Neural cell (in vitro differentiated cells): Measurements from ENCODE around the gene SPINT1. TPM values are rescaled to one million over a fixed set of nuclear protein-coding genes. Genes with fewer than 3 reads are reported as not detected.

Experiments
- H2AFZ ChIP-seq: fragments of 200-600, 300-800 bp; sonication (generic), shearing (Covaris generic); 2 replicates; pipeline ENCODE4 v1.6.0; 2014; ENCODE audit warnings: low read depth, mild to moderate bottlenecking, antibody characterized with exemption, low read length, moderate library complexity
- H3F3A ChIP-seq: fragments of 200-600 bp; shearing (Covaris generic); 2 replicates; pipeline ENCODE4 v1.6.1; 2016; ENCODE audit warnings: mild to moderate bottlenecking, moderate library complexity, mixed read lengths, antibody characterized with exemption, low read length; ENCODE audit not compliant: insufficient read depth, poor library complexity, severe bottlenecking
- H3K27ac ChIP-seq: fragments of 200-600, 300-800 bp; sonication (generic), shearing (Covaris generic); 2 replicates; pipeline ENCODE4 v1.5.1; 2014; ENCODE audit warnings: mild to moderate bottlenecking, low read length, moderate library complexity
- H3K27me3 ChIP-seq: fragments of 300-800, 200-600 bp; sonication (generic), shearing (Covaris generic); 2 replicates; pipeline ENCODE4 v1.6.0; 2014; ENCODE audit warnings: mild to moderate bottlenecking, low read depth, low read length, moderate library complexity; ENCODE audit not compliant: insufficient read depth
- H3K36me3 ChIP-seq: fragments of 300-800, 200-600 bp; sonication (generic), shearing (Covaris generic); 2 replicates; pipeline ENCODE4 v1.5.1; 2014; ENCODE audit warnings: mild to moderate bottlenecking, antibody characterized with exemption, low read length, moderate library complexity; ENCODE audit not compliant: insufficient read depth
- H3K4me2 ChIP-seq: fragments of 300-800, 200-600 bp; sonication (generic), shearing (Covaris generic); 2 replicates; pipeline ENCODE4 v1.6.0; 2014; ENCODE audit warnings: mild to moderate bottlenecking, low read length
- H3K4me3 ChIP-seq: fragments of 300-800, 200-600 bp; sonication (generic), shearing (Covaris generic); 2 replicates; pipeline ENCODE4 v1.5.1; 2014; ENCODE audit warnings: mild to moderate bottlenecking, low read length, moderate library complexity
- H3K79me2 ChIP-seq: fragments of 200-600 bp; shearing (Covaris generic); replicated peaks from 2 replicates; pipeline ENCODE4 v1.6.0; 2014; ENCODE audit warnings: mild to moderate bottlenecking, low read length, moderate library complexity; ENCODE audit not compliant: insufficient read depth
- H3K9ac ChIP-seq: fragments of 300-800, 200-600 bp; sonication (generic), shearing (Covaris generic); 2 replicates; pipeline ENCODE4 v1.6.1; 2016; ENCODE audit warnings: mild to moderate bottlenecking, low read length, mixed read lengths
- H3K9me2 ChIP-seq: fragments of 200-600 bp; shearing (Covaris generic); 2 replicates; pipeline ENCODE4 v1.6.1; 2016; ENCODE audit warnings: mild to moderate bottlenecking, low read length, mixed read lengths; ENCODE audit not compliant: insufficient read depth
- H3K9me3 ChIP-seq: fragments of 200-600, 300-800 bp; sonication (generic), shearing (Covaris generic); 2 replicates; pipeline ENCODE4 v1.6.1; 2016; ENCODE audit warnings: mild to moderate bottlenecking, mixed run types, low read length, moderate library complexity, mixed read lengths
- H4K20me1 ChIP-seq: fragments of 200-600 bp; shearing (Covaris generic); 2 replicates; pipeline ENCODE4 v1.6.1; 2016; ENCODE audit warnings: mild to moderate bottlenecking, mixed run types; ENCODE audit not compliant: insufficient read depth
- CTCF ChIP-seq: fragments of 450-650 bp; IDR thresholded peaks from 2 replicates; pipeline ENCODE4 v1.5.1; 2014; ENCODE audit warnings: antibody characterized with exemption, mild to moderate bottlenecking, moderate library complexity; ENCODE audit not compliant: poor library complexity, severe bottlenecking
- EP300 ChIP-seq: fragments of 450-650 bp; conservative IDR thresholded peaks from 2 replicates; pipeline ENCODE4 v1.6.1; 2014; ENCODE audit warnings: antibody characterized with exemption, mild to moderate bottlenecking, moderate library complexity; ENCODE audit not compliant: poor library complexity, severe bottlenecking
- EZH2 ChIP-seq: fragments of 200-600, 300-800 bp; shearing (Covaris generic), sonication (generic); IDR thresholded peaks from 2 replicates; pipeline ENCODE4 v1.6.1; 2014; ENCODE audit warnings: antibody characterized with exemption, low read length, borderline replicate concordance, mild to moderate bottlenecking; ENCODE audit not compliant: insufficient read depth, poor library complexity, severe bottlenecking
- MXI1 ChIP-seq: fragments of 450-650 bp; conservative IDR thresholded peaks from 2 replicates; pipeline ENCODE4 v1.6.1; 2014; ENCODE audit warnings: antibody characterized with exemption, mild to moderate bottlenecking; ENCODE audit not compliant: poor library complexity, severe bottlenecking
- POLR2AphosphoS5 ChIP-seq: IDR thresholded peaks from 2 replicates; pipeline ENCODE4 v1.6.1; 2012
- RAD21 ChIP-seq: fragments of 450-650 bp; conservative IDR thresholded peaks from 2 replicates; pipeline ENCODE4 v1.6.1; 2014; ENCODE audit warnings: antibody characterized with exemption, mild to moderate bottlenecking, moderate library complexity
- REST ChIP-seq: IDR thresholded peaks from 2 replicates; pipeline ENCODE4 v1.6.1; 2012; ENCODE audit warnings: borderline replicate concordance
- SMC3 ChIP-seq: fragments of 450-650 bp; conservative IDR thresholded peaks from 2 replicates; pipeline ENCODE4 v1.6.1; 2014; ENCODE audit warnings: antibody characterized with exemption, mild to moderate bottlenecking, moderate library complexity; ENCODE audit not compliant: poor library complexity
- TAF1 ChIP-seq: IDR thresholded peaks from 2 replicates; pipeline ENCODE4 v1.6.1; 2012; ENCODE audit warnings: low read depth
- polyA plus RNA-seq: library from polyadenylated mRNA; depleted of rRNA; stranded (reverse); fragments of >200 nt; gene quantifications from 2 replicates; pipeline ENCODE4 v1.2.3, GENCODE V29; 2014

SPINT1 gene
- polyA plus RNA-seq, 1 donor from 2014 or later, result 0.68 TPM

- no peak overlapping the region for H3K4me2 ChIP-seq
- H3K9me2 ChIP-seq, result no peaks in the 10 kb centered on the region
- no peak overlapping the region for H3K27ac ChIP-seq
- H3K79me2 ChIP-seq, result no peaks in the 10 kb centered on the region
- no peaks in the 10 kb centered on the region for H3K9me3 ChIP-seq
- no peaks in the 10 kb centered on the region for H3F3A ChIP-seq
- H3K27me3 ChIP-seq, result no peaks in the 10 kb centered on the region
- H3K36me3 ChIP-seq, result no peaks in the 10 kb centered on the region
- H3K9ac ChIP-seq, result no peak overlapping the region
- H3K4me3 ChIP-seq, result no peak overlapping the region
- no peaks in the 10 kb centered on the region for H4K20me1 ChIP-seq
- H2AFZ ChIP-seq, result no peak overlapping the region
- TF ChIP-seq POLR2AphosphoS5 (no peak), RAD21 (no peak), CTCF (no peak), SMC3 (no peak), EZH2 (no peak), TAF1 (no peak), MXI1 (no peak), EP300 (no peak), REST (no peak)
Observed at GRCh38 chr15:40854161-40854560, 10.3 kb downstream of the SPINT1 start.

- TF ChIP-seq RAD21 (no peak), EP300 (no peak), MXI1 (no peak), CTCF (no peak), POLR2AphosphoS5 (no peak), REST (no peak), TAF1 (no peak), EZH2 (no peak), SMC3 (no peak)
- no peaks in the 10 kb centered on the region for H3K79me2 ChIP-seq
Observed at GRCh38 chr15:40855706-40856234, 11.9 kb downstream of the SPINT1 start.

More at GRCh38 chr15:40855706-40856234, 11.9 kb downstream of the SPINT1 start:
- Histone ChIP-seq H2AFZ (no peak overlapping the region), H3K4me3 (no peak overlapping the region), H3K27ac (no peak overlapping the region), H3K9me2 (no peaks in the 10 kb centered on the region), H3K36me3 (no peaks in the 10 kb centered on the region), H3F3A (no peaks in the 10 kb centered on the region), H4K20me1 (no peaks in the 10 kb centered on the region), H3K9me3 (no peaks in the 10 kb centered on the region), H3K9ac (no peak overlapping the region), H3K27me3 (no peaks in the 10 kb centered on the region), H3K4me2 (no peak overlapping the region)
